Duodenal mucosa (tissue), 2 donors: ENCODE measurements around the gene CACNA2D3.
"Not testable (repeated sequence)": the region's sequence is repeated elsewhere in the genome, so short reads cannot be mapped to it uniquely, and the experiment has no call there.

Source experiments
- H3K27ac ChIP-seq: one replicate; pipeline ENCODE4 v1.7.0; 2013; ENCODE audit warnings: low read depth, low read length
- H3K27me3 ChIP-seq, 2 donors: one replicate each; pipeline ENCODE4 v1.7.0; 2013; ENCODE audit warnings: low read length in 2 of 2, control low read depth in 1 of 2; ENCODE audit not compliant: insufficient read depth in 2 of 2, control insufficient read depth in 1 of 2
- H3K36me3 ChIP-seq, 2 donors: one replicate each; pipeline ENCODE4 v1.7.0; 2013; ENCODE audit warnings: low read length in 2 of 2, control low read depth in 1 of 2; ENCODE audit not compliant: insufficient read depth in 2 of 2, control insufficient read depth in 1 of 2
- H3K4me1 ChIP-seq, 2 donors: one replicate each; pipeline ENCODE4 v1.7.0; 2013; ENCODE audit warnings: low read length in 2 of 2, control low read depth in 1 of 2; ENCODE audit not compliant: insufficient read depth in 2 of 2, control insufficient read depth in 1 of 2
- H3K4me3 ChIP-seq, 2 donors: one replicate each; pipeline ENCODE4 v1.7.0; 2013; ENCODE audit warnings: low read length in 2 of 2, low read depth in 1 of 2
- H3K9ac ChIP-seq, 2 donors: one replicate each; pipeline ENCODE4 v1.7.0; 2013; ENCODE audit warnings: low read length in 2 of 2, low read depth in 1 of 2
- H3K9me3 ChIP-seq, 2 donors: one replicate each; pipeline ENCODE4 v1.7.0; 2013; ENCODE audit warnings: low read length in 2 of 2, control low read depth in 1 of 2; ENCODE audit not compliant: control insufficient read depth in 1 of 2

CACNA2D3 gene

DNA sequence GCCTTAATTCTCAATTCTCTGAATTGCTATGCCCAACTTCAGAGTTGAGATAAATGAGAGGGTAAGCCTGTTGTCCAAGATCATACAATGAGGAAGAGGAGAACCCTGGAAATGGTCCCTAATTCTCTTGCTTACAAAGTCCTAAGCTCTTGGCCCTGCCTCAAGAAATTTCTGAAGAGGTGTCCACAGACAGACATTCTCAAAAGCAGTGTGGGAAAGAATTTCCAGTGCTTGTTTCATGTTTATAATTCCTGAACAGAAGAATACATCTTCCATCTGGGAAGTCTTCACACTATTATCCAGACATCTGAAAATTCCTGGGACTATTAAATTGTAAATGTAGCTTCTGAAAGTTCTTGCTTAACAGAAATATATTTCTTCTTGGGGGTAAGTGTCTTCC lies 972.3 kb downstream of the CACNA2D3 start:
- H3K27ac ChIP-seq = no peak overlapping the region
- H3K27me3 ChIP-seq = no peaks in the 10 kb centered on the region
- H3K9ac ChIP-seq = no peak overlapping the region
- no peak overlapping the region for H3K4me3 ChIP-seq
- H3K4me1 ChIP-seq = no peaks in the 10 kb centered on the region
- H3K36me3 ChIP-seq = no peaks in the 10 kb centered on the region
- H3K9me3 ChIP-seq = no peaks in the 10 kb centered on the region

DNA sequence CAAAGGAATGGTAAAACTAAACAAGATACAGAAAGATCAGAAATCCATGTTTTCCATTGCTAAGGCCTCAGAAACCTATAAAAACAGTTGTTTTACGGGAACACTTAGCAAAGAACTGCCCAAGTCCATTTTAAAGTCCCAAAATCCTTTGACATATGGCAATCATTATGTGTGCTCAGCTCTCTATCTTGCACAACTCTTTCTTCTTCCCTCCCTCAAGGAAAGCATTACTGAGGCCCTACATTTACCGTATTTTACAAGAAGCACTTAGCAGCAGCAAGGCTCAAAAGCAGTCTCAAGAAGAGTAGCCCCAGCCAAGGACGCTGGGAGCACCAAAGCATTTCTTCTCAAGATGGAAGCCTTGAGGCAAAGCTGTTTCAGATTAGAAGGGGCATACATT lies 975.1 kb downstream of the CACNA2D3 start:
- H3K27me3 ChIP-seq = no peaks in the 10 kb centered on the region
- no peaks in the 10 kb centered on the region for H3K4me1 ChIP-seq
- no peak overlapping the region for H3K9ac ChIP-seq
- no peak overlapping the region for H3K4me3 ChIP-seq
- no peak overlapping the region for H3K27ac ChIP-seq
- H3K9me3 ChIP-seq = no peaks in the 10 kb centered on the region
- no peaks in the 10 kb centered on the region for H3K36me3 ChIP-seq

DNA sequence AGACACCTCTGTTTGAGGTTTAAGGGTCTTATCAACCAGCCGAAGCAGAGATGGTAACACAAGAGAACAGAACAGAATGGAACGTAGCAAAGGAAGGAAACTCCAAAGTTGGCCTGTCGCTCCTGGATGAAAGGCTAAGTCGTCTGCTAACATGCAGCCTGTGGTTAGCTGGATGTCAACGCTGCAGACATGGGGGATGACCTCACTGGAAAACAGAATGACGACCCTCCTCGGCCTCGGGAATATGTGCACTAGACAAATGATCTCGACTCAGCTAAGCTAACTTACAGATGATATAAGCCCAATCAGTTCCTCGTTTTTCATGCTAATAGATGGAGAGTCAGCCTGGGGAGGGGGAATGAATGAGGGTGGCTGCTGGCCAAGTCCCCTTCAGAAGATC lies 983.3 kb downstream of the CACNA2D3 start:
- no peak overlapping the region for H3K9ac ChIP-seq
- H3K4me1 ChIP-seq = no peaks in the 10 kb centered on the region
- H3K36me3 ChIP-seq = no peaks in the 10 kb centered on the region
- H3K27me3 ChIP-seq = no peaks in the 10 kb centered on the region
- no peak overlapping the region for H3K27ac ChIP-seq
- no peak overlapping the region for H3K4me3 ChIP-seq
- H3K9me3 ChIP-seq = no peaks in the 10 kb centered on the region

DNA sequence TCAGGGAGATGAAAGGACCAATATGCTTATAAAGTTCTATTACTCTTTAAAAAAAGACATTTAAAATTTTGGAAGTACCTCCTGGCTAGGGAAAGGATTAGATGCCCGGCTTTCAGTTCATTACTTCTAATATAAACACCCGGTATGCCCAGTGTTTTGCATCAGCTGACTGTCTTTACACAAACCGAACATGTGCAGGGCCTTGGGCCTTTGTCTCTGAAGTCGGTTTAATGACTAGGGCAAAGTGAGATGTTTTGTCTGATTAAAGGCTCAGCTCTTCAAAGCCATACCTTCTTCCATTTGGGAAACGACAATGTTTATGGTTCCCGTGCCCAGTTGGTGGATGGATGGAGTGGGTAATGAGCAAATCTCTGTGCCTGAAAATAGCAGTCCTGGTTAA lies 984.8 kb downstream of the CACNA2D3 start:
- Histone ChIP-seq H3K27me3 (no peaks in the 10 kb centered on the region), H3K9ac (no peak overlapping the region), H3K4me1 (no peaks in the 10 kb centered on the region)

DNA sequence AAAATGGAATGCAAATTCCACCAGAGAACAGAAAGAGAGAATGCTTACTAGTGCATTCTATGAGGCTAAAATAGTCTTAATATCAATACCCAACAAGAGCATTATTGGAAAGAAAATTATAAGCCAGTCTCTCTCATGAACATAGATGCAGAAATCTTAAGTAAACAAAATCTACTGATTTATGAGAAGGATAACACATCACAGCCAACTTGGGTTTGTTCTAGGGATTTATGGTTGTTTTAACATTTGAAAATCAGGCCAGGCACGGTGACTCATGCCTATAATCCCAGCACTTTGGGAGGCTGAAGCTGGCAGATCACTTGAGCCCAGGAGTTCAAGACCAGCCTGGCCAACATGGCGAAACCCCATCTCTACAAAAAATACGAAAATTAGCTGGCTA lies 989.6 kb downstream of the CACNA2D3 start:
- not testable (repeated sequence) for H3K27me3 ChIP-seq, H3K4me1 ChIP-seq, H3K9me3 ChIP-seq, H3K4me3 ChIP-seq, H3K36me3 ChIP-seq, H3K9ac ChIP-seq, H3K27ac ChIP-seq

More for the DNA sequence above, 984.8 kb downstream of the CACNA2D3 start:
- Histone ChIP-seq H3K4me3 (no peak overlapping the region), H3K36me3 (no peaks in the 10 kb centered on the region), H3K9me3 (no peaks in the 10 kb centered on the region), H3K27ac (no peak overlapping the region)

DNA sequence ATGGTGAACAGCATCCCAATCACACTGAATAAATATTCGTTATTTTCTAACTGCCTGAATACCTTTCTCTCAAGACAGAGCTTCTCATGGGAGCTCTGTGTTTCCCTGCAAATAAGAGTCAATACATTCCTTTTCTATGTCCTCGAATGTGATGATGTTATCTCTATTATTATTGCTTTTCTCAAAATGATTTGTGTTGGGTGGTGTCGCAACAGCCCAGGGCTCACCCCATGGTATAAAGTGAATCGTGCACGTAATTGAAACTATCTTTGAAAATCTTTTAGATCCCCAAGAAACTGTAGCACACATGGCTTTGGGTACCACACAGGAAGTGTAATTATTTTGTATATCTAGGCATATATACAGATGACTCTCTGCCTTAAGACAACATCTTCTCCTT lies 996.1 kb downstream of the CACNA2D3 start:
- no peaks in the 10 kb centered on the region for H3K9me3 ChIP-seq
- H3K9ac ChIP-seq = no peak overlapping the region
- no peaks in the 10 kb centered on the region for H3K4me1 ChIP-seq
- H3K4me3 ChIP-seq = no peak overlapping the region
- no peaks in the 10 kb centered on the region for H3K27me3 ChIP-seq
- no peak overlapping the region for H3K27ac ChIP-seq
- no peaks in the 10 kb centered on the region for H3K36me3 ChIP-seq

DNA sequence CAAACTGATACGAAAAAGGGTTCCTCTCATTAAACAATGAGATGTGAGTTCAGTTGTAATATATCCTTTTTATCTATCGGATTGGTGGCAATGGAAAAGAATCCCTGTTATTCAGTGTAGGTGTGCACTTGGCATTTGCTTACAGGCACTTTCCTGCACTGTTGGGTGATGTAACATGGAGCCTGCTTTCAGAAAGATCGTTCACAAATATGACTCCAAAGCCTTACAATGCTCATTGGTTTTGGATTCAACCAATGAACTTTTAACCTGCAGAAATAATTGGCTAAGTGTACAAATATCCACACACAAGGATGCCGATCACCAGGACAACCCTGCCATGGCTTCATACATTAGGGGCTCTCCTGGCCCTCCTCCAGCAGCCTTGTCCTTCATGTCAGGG lies 996.9 kb downstream of the CACNA2D3 start:
- Histone ChIP-seq H3K27me3 (no peaks in the 10 kb centered on the region), H3K27ac (no peak overlapping the region), H3K36me3 (no peaks in the 10 kb centered on the region), H3K9ac (no peak overlapping the region), H3K4me1 (no peaks in the 10 kb centered on the region), H3K4me3 (no peak overlapping the region), H3K9me3 (no peaks in the 10 kb centered on the region)

DNA sequence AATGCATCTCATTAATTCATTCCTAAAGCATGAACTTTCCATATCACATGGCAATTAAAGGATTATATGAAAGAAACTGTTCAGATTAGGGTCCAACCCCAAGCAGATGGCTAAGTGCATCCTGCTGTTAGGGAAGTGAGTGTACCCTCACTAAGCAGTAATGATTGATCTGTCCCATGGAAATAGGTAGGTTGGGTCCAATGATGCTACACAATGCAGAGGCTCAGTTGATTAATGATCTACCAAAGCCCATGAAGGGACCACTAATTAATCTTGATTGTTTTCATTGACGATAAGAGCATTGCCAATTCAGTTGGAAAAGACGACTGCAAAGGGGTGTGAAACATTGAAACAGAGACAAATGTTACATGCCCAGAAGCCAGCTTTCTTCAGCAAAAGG lies 1000.0 kb downstream of the CACNA2D3 start:
- Histone ChIP-seq H3K4me3 (no peak overlapping the region), H3K36me3 (no peaks in the 10 kb centered on the region), H3K9me3 (no peaks in the 10 kb centered on the region), H3K4me1 (no peaks in the 10 kb centered on the region), H3K27ac (no peak overlapping the region), H3K9ac (no peak overlapping the region), H3K27me3 (no peaks in the 10 kb centered on the region)
